GM19099 (cell line): ENCODE results near the gene CMTM3.

ENCODE experiments used
- POLR2A ChIP-seq: IDR thresholded peaks from 3 replicates; pipeline ENCODE4 v1.6.1; 2011; ENCODE audit warnings: low read depth; ENCODE audit not compliant: insufficient read length; ENCODE audit errors: extremely low read depth

The CMTM3 gene

GRCh38 chr16:66617728-66618127 is 13.2 kb downstream of the CMTM3 start:
- TF ChIP-seq POLR2A: no peak

DNA sequence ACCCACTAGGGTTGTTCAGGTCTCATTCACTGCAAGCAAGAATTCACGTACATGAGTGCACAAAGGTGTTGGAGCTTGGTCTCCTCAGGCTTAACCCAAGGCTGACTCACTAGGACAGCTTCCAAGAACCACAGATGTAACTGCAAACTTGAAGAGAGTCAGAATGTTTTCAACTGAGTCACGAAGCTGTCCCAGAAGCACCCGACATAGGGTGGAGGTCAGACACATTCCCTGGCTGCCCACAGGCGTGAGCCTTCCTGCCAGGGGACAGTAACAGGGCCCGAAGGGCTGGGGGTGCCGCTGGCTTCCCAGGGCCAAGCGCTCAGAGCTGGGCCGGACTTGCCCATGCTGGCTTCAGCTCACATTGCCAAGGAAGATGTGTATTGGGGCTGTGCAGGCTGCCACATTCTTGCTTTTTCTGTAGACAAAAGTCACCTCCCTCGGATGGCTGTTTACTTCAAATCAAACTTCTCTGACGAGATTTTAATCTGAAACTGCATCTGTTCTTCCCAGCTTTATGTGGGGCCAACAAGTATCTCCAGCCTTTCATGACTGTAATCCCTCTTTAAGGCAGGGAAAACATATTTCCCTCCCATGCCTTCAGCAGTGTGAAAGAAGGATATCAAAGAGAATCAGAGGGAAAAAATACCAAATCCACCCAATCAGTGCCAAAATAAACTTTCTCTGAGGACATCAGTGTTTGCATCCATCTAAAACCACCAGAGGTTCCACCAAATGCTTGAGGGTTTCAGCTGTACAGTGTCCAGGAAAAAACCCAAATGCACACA is 14.3 kb downstream of the CMTM3 start:
- no peak for TF ChIP-seq POLR2A

GRCh38 chr16:66619534-66620428 is 15.3 kb downstream of the CMTM3 start:
- no peak for TF ChIP-seq POLR2A

DNA sequence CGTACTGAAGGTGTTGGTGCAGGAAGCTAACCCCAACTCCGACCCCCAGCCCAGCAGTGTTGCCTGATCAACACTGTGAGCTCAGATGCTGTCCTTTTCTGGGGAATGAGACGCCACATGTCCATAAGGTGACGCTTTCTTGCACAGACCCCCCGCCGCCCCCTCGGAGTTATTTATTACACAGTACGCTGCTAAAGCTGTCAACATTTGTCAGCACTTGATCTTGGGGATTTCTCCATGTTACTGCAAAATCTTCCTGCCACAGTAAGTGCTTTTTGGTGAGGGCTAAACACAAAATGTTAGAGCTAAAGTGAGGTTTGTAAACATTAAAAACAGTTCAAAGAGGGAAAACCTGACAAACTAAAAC is 15.9 kb downstream of the CMTM3 start:
- TF ChIP-seq POLR2A: no peak

DNA sequence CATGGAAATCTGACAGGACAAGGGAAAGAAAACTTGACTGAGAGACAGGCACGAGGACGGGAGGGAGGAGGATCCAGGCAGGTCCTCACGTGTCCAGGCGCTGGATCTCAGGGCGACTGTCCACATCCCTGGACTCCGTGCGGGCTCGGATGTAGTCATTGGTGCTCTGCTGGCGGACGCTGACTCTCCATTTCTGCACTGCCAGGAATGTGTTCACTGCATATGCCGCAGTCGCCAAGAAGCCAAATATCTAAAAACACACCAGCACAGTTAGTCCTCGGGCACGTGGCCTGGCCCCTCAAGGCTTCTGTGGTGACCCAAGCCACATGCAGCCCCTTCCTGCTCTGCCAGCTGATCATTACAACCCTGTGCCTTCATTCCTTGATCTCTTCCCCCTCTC is 17.5 kb downstream of the CMTM3 start:
- no peak for TF ChIP-seq POLR2A

GRCh38 chr16:66622863-66623262 is 18.4 kb downstream of the CMTM3 start:
- no peak for TF ChIP-seq POLR2A

- TF ChIP-seq POLR2A: no peak
Measured at GRCh38 chr16:66623755-66624154, 19.3 kb downstream of the CMTM3 start.

DNA sequence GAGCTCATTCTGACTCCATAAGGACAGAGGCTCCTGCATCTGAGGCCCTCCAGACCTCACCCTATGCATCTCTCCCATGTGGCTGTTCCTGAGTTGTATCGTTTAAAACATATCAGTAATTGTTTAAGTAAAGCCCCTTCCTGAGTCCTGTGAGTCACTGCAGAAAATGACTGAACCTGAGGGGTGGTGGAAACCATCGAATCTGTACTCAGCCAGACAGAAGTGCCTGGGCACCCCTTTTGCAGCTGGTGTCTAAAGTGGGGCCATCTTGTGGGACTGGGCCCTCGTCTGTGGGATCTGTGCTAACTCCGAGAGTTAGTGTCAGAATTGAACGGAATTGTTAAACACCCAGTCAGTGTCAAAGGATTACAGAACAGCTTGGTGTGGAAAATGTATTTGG is 25.4 kb downstream of the CMTM3 start:
- no peak for TF ChIP-seq POLR2A

- no peak for TF ChIP-seq POLR2A
Measured at GRCh38 chr16:66634527-66635196, 30.2 kb downstream of the CMTM3 start.

DNA sequence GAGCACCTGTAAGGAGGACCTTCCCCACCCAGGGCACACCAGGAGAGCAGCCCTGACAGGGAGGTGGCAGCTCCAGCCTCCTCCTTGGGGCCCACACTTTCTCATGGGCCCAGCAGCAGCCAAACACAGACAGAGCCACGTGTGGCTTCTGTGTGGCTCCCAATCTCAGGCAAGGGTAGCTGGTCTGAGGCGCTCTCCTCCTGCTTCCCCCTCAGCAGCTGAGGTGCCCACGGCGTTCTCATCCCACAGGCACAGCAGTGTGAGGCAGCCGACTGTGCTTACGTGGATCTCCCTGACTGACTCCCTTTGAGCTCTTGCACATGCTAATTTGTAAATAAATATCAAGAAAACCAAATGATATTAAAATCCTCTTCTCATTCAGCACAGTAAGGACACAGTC is 30.9 kb downstream of the CMTM3 start:
- no peak for TF ChIP-seq POLR2A

GRCh38 chr16:66636199-66636598 is 31.7 kb downstream of the CMTM3 start:
- TF ChIP-seq POLR2A: no peak

- TF ChIP-seq POLR2A: no peak
Measured at GRCh38 chr16:66637806-66638205, 33.3 kb downstream of the CMTM3 start.

DNA sequence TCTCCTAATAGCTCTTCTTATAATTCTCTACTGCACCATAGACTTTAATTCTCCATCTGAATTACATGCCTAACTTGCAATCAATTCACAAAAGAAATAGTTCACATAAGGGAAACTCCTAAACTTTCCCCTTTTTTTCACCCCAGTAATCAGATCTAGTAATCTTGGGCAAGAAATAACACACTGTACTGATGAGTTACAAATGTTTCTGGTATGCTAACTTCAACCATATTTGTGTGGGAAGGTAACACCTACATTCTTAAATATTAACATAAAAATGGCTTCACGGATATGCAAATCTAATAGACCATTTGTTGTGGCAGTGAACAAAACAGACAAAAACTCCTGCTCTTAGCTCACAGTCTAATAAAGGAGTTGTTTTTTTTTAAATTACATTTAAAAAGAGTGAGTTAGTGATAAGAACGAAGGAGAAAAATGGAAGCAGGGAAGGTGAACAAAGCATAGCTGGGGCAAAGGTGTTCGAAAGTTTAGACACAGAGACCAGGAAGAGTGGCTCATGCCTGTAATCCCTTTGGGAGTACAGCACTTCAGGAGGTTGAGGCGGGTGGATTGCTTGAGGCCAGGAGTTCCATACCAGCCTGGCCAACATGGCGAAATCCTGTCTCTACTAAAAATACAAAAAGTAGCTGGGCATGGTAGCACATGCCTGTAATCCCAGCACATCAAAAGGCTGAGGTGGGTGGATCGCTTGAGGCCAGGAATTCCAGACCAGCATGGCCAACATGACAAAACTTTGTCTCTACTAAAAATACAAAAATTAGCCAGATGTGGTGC is 34.8 kb downstream of the CMTM3 start:
- no peak for TF ChIP-seq POLR2A

DNA sequence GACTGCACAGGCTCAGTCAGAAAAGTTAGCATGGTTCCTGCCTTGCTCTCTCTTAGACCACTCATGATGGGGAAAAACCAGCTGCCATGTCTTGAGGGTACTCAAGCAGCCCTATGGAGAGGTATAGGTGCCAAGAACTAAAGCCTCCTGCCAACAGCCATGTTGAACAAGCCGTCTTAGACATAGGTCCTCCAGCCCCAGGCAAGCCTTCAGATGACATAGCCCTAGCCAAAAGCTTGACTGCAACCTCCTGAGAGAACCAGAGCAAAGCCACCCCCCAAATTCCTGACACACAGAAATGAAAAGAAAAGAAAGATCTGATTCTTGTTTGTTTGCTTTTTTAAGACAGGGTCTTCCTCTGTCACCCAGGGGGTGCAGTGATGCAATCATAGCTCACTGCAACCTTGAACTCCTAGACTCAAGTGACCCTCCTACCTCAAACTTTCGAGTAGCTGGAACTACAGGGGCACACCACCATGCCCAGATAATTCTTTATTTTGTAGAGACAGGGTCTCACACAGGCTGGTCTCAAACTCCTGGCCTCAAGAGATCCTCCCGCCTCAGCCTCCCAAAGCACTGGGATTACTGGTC is 36.3 kb downstream of the CMTM3 start:
- TF ChIP-seq POLR2A: no peak
